PFSK-1 (cell line): Measurements from ENCODE around the gene PCCA.

Experiments
- POLR2AphosphoS5 ChIP-seq: IDR thresholded peaks from 2 replicates; pipeline ENCODE4 v1.6.1; 2012; ENCODE audit warnings: low read depth, mild to moderate bottlenecking, control low read depth, low read length, moderate library complexity
- REST ChIP-seq, 2 experiments: IDR thresholded peaks; 2 replicates each; pipeline versions ENCODE4 v1.6.1 to v1.8.0; 2011 to 2012; ENCODE audit warnings: low read depth in 2 of 2, low read length in 2 of 2, control low read depth in 1 of 2, inconsistent platforms in 1 of 2, mild to moderate bottlenecking in 1 of 2, moderate library complexity in 1 of 2; ENCODE audit not compliant: insufficient read depth in 1 of 2
- TAF1 ChIP-seq: IDR thresholded peaks from 2 replicates; pipeline ENCODE4 v1.6.1; 2012; ENCODE audit warnings: low read length, control low read depth, borderline replicate concordance; ENCODE audit not compliant: insufficient read depth

- no peak for TF ChIP-seq REST (IDR thresholded peaks at IDR 0.05; ENCODE audit: insufficient read depth in 1 of 2, low read depth in 2 of 2, low read length in 2 of 2)
- no peak for TF ChIP-seq TAF1
- TF ChIP-seq POLR2AphosphoS5, result no peak
Observed at GRCh38 chr13:100398360-100398759, 309.5 kb downstream of the PCCA start.
